Renal pelvis (tissue), 4 donors: ENCODE results near the gene GRIK5. TPM values are rescaled to one million over a fixed set of nuclear protein-coding genes. Genes with fewer than 3 reads are reported as not detected.
A peak's percentile ranks its signal among the peaks of the same experiment; 100 is the strongest.
"Not testable (repeated sequence)": the region's sequence is repeated elsewhere in the genome, so short reads cannot be mapped to it uniquely, and the experiment has no call there.

Experiments used
- DNase-seq: peaks from one replicate; pipeline ENCODE4 v3.0.0-alpha.2; 2013
- polyA plus RNA-seq, 3 donors: library from polyadenylated mRNA; unstranded; fragments of 120-200 nt; gene quantifications; one replicate each; pipeline ENCODE4 v1.2.1, GENCODE V29; 2013; ENCODE audit not compliant: insufficient read length in 3 of 3

GRIK5 gene
- polyA plus RNA-seq, 3 donors, result 24.1 to 30.6 (median 30.5) TPM

DNA sequence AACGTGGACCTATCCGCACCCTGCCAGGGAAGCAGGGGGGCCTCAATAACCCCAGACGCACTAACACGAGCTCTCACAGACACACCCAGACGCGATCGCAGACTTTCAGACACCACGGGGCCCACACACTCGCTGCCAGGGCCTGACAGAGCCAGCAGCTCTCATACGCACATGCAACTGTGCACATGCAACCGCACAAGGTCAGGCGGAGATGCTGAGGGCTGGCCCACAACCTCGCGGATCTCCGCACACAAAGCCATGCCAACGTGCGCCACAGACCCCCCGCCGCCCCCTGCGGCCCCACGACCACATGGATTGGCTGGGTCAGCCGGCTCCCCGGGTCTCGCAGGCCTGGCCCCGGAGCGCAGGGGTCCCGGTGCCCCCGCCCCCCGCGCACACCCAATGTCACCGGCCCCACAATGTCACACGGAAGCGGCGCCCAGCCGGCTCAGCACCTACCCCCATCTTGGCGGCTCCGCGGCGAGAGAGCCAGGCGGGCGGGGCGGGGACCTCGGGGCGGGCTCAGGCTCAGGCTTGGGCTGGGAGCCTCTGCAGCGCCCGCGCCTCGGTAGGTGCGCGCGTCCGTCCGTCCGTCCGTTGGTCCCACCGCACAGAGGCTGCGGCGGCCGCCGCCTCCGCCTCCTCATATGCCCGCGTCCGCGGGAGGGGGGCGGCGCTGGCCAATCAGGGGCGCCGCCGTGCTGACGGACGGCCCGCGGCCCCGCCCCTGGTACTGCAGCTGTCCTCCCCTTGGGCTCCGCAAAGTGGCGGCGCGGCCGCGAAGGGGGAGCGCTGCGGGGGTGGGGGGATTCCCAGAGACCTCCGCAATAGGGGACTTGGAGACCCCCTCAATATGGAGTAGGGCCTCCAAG is 76.2 kb downstream of the GRIK5 start, which contains the start of gene ATP1A3:
ATP1A3 (minus strand) TSS at position 619 of the 872 bp plus-strand sequence; CDS start at position 465, 154 bp downstream.
- DNase-seq, result no peak

DNA sequence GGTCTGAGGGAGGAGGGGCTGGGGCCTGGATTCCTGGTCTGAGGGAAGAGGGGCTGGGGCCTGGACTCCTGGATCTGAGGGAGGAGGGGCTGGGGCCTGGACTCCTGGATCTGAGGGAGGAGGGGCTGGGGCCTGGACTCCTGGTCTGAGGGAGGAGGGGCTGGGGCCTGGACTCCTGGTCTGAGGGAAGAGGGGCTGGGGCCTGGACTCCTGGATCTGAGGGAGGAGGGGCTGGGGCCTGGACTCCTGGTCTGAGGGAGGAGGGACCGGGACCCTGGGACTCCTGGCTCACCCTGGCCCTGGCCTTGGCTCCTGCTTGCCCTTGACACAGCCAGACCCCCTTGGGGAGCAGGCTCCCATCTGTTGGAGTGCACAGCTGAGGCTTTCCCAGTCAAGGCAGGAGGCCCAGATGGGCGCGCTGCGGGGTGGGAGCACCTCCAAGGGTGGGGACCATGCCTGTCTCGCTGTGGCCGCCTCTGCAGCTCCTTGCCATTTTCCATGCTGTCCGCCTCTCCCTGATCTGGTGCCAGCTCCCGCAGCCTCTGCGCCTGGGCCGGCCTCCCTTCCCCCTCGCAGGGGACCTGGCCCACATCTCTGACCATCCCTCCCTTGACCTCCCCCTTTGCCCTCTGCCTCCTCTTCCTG is 78.0 kb downstream of the GRIK5 start:
- not testable (repeated sequence) for DNase-seq

DNA sequence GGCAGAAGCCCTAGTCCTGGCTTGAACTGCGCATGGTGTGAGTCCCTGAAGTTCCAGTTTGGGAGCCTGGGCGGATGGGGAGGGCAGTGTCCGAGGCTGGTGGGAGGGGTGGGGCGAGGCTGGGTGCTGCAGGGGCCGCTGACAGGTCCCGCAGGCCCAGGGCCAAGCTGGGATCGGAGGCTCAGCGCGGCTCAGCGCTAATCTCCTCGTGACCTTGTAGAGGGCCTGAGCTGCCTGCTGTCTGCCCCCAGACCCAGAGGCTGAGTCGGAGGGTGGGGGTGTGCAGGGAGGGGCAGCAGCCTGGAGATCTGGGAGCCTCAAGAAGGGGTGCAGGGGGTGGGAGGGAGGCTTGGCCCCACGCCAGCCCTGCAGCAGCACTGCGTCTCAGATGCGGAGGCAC is 79.0 kb downstream of the GRIK5 start:
- DNase-seq, result no peak

DNA sequence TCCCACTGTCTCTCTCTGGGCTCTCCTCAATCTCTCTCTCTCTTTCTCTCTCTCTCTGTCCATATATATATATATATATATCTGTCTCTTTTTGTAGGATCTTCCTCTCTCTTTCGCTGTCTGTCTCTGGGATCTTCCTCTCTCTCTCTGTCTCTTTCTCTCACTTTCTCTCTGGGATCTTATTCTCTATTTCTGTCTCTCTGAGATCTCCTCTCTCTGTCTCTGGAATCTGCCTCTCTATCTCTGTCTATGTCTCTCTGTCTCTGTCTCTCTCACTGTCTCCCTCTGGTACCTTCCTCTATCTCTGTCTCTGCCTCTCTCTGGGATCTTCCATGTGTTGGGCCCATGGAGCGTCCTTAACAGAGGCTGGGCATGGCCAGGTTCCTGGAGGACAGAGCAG is 79.4 kb downstream of the GRIK5 start:
- no peak for DNase-seq

- no peak for DNase-seq
Observed at GRCh38 chr19:41990028-41990427, 80.0 kb downstream of the GRIK5 start.

GRCh38 chr19:41988947-41989346 is 81.1 kb downstream of the GRIK5 start:
- no peak for DNase-seq

- no peak for DNase-seq
Observed at GRCh38 chr19:41987141-41987860, 82.7 kb downstream of the GRIK5 start.

DNA sequence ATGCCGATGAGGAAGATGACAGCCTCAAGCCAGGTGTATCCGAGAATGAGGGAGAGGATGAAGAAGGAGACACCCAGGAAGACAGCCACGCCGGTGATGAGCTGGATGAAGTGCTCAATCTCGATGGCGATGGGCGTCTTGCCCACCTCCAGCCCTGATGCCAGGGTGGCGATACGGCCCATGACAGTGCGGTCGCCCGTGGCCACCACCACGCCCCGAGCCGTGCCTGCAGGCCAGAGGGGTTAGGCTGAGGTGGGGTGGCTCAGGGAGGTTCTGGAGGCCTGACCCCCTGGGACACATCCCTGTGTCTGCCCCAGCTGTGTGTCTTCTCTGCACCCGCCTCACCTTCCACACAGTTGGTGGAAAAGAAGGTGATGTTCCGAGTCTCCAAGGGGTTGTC is 85.0 kb downstream of the GRIK5 start:
- no peak for DNase-seq

GRCh38 chr19:41981724-41982123 is 88.3 kb downstream of the GRIK5 start:
- DNase-seq, result no peak

GRCh38 chr19:41978470-41978869 is 91.5 kb downstream of the GRIK5 start:
- no peak for DNase-seq

DNA sequence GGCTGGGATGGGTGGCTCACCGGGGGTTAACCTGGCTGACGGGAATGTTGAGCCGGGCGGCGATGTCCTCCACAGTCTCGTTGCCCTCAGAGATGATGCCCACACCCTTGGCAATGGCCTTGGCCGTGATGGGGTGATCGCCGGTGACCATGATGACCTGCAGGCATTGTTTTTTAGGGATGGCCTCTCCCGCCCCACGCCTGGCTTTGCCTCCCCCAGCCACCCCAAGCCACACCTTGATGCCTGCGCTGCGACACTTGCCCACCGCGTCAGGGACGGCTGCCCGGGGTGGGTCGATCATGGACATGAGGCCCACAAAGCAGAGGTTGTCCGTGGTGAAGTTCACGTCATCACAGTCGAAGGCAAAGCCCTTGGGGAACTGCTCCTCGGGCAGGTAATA is 92.1 kb downstream of the GRIK5 start:
- DNase-seq, result no peak

GRCh38 chr19:41974652-41975051 is 95.4 kb downstream of the GRIK5 start:
- no peak for DNase-seq

- DNase-seq, result no peak
Observed at GRCh38 chr19:41971363-41971762, 98.6 kb downstream of the GRIK5 start.

DNA sequence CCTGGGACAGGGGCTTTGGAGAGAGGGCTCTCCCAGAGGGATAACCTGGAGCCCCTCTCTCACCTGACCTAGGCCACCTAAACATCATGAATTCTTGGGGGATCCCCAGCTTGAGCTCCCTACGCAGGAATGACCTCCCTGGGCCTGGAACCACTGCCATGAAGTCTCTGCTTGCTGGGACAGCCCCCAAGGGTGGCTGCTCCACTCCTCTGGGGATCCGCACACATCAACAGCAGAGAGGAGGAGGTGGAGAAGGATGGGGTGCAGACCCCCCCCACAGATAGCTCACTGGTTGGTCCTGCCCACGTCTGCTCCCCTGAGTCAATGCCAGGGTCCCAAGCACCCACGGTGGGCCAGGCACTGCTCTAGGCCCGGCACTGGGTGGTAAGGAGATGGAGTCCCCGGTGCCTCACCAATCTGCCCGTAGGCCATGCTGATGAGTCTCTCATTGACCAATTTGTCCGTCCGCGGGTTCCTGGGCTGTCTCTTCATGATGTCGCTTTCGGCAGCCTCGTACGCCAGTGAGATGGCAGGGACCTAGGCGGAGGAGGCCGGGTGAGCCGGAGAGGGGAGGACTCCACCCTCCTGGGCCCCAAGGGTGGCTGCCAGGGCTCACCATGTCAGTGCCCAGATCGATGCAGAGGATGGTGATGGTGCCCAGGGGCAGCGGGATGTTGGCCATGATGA is 100.1 kb downstream of the GRIK5 start:
- DNase-seq, result no peak

- no peak for DNase-seq
Observed at GRCh38 chr19:41968751-41969595, 101.0 kb downstream of the GRIK5 start.

- no peak for DNase-seq
Observed at GRCh38 chr19:41967054-41967783, 102.8 kb downstream of the GRIK5 start.

DNA sequence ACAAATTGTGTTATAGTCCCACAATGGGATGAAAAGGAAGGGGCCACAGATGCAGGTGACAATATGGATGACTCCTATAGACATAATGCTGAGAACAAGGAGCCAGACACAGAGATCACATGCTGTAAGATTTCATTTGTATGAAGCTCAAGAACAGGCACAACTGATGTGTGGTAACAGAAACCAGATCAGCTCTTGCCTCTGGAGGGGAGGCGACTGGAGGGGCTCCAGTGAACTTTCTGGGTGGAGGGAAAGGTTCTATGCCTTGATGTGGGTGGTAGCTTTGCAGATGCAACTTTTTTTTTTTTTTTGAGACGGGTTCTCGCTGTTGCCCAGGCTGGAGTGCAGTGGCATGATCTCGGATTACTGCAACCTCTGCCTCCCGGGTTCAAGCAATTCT is 104.9 kb downstream of the GRIK5 start:
- DNase-seq, result no peak

DNA sequence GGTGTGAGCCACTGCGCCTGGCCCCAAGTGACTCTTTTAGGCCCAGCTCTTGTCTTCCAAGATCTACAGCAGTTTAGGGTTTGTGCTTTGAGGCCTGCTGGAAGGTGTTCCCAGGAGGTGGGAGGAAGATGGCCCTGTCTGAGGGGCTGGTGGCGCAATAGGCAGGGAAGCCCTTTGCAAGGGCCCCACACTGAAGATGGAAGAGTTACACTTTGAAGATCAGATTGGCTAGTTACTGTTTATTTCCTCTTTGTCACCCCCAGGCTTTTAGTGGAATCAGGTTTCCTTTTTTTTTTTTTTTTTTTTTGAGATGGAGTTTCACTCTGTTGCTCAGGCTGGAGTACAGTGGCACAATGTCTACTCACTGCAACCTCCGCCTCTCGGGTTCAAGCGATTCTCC is 109.0 kb downstream of the GRIK5 start:
- no peak for DNase-seq

DNA sequence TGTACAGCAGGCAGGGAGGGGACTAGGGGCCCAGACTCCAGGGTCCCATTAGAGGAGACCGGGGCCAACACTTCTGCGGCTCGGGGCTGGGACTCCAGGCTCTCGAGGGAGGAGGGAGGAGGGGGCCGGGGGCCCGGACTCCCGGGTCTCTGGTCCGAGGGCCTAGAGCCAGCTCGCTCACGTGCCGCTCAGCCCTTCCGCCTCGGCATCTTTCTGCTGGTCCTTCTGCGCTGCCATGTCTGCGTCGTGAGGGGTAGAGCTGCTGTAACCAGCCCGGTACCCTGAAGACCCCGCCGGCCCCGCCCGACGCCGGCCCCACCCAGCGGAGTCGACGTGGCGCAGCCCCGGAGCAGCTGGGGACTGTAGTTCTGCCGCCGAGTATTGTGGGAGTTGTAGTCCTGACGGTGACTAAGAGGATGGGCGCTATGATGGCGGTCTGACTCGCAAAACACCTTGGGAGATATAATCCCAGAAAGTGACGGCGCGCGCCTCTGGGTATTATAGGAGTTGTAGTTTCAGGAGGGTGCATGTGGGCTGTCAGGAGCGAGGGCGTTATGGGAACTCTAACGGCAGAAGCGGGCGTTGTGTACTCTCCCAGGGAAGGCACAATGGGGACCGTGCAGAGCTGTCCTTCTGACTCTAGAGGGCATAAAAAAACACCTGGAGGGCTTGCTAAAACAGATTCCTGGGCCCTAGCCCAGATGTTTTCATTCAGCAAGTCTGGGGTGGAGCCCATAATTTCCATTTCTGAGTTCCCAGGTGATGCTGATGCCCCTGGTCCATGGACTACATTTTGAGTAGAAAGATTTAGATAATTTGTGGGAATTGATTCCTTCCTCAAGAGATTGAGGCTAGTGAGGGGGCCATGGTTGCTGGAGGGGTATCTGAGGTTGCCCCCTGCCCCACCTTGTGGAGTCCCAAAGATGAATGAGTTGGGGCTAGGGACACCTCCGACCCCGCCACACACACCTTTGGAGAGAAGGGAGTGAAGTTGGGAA is 110.7 kb downstream of the GRIK5 start, which contains the start of gene RABAC1:
RABAC1 (minus strand) TSS at position 266 of the 998 bp plus-strand sequence; CDS start at position 237, 29 bp downstream.
- peak; percentile 92 for DNase-seq
